Hepatocyte (in vitro differentiated cells): Measurements from ENCODE around the gene NOVA1. TPM values are rescaled to one million over a fixed set of nuclear protein-coding genes. Genes with fewer than 3 reads are reported as not detected.

Source experiments
- DNase-seq: peaks from one replicate; pipeline ENCODE4 v3.0.0-alpha.2; 2016; ENCODE audit warnings: low spot score
- H2AFZ ChIP-seq: fragments of 200-600 bp; sonication (generic); 2 replicates; pipeline ENCODE4 v1.6.0; 2016; ENCODE audit warnings: antibody characterized with exemption, mild to moderate bottlenecking
- H3K27ac ChIP-seq: fragments of 200-600 bp; sonication (generic); 2 replicates; pipeline ENCODE4 v1.5.1; 2016; ENCODE audit warnings: mild to moderate bottlenecking
- H3K27me3 ChIP-seq: fragments of 200-600 bp; sonication (generic); 2 replicates; pipeline ENCODE4 v1.6.1; 2016
- H3K36me3 ChIP-seq: fragments of 200-600 bp; sonication (generic); replicated peaks from 2 replicates; pipeline ENCODE4 v1.5.1; 2016; ENCODE audit warnings: low read depth; ENCODE audit not compliant: insufficient read depth
- H3K4me1 ChIP-seq: fragments of 200-600 bp; sonication (generic); 2 replicates; pipeline ENCODE4 v1.5.1; 2016; ENCODE audit warnings: mild to moderate bottlenecking, moderate library complexity; ENCODE audit not compliant: insufficient read depth
- H3K4me2 ChIP-seq: fragments of 200-600 bp; sonication (generic); 2 replicates; pipeline ENCODE4 v1.6.0; 2016
- H3K4me3 ChIP-seq: fragments of 200-600 bp; sonication (generic); 2 replicates; pipeline ENCODE4 v1.5.1; 2016; ENCODE audit warnings: mild to moderate bottlenecking
- H3K79me2 ChIP-seq: fragments of 200-600 bp; sonication (generic); 2 replicates; pipeline ENCODE4 v1.6.0; 2017; ENCODE audit warnings: mild to moderate bottlenecking
- H3K9me2 ChIP-seq: fragments of 200-600 bp; sonication (generic); replicated peaks from 2 replicates; pipeline ENCODE4 v1.6.0; 2017; ENCODE audit warnings: mild to moderate bottlenecking; ENCODE audit not compliant: insufficient read depth
- H3K9me3 ChIP-seq: fragments of 200-600 bp; sonication (generic); 2 replicates; pipeline ENCODE4 v1.5.1; 2016; ENCODE audit warnings: low read depth, mild to moderate bottlenecking
- H4K20me1 ChIP-seq: fragments of 200-600 bp; sonication (generic); 2 replicates; pipeline ENCODE4 v1.6.0; 2016; ENCODE audit warnings: mild to moderate bottlenecking; ENCODE audit not compliant: insufficient read depth, poor library complexity, severe bottlenecking
- EZH2 ChIP-seq: fragments of 200-600 bp; sonication (generic); IDR thresholded peaks from 2 replicates; pipeline ENCODE4 v1.6.1; 2016; ENCODE audit warnings: antibody characterized with exemption, mild to moderate bottlenecking, borderline replicate concordance
- EZH2phosphoT487 ChIP-seq: fragments of 200-600 bp; sonication (generic); IDR thresholded peaks from one replicate; pipeline ENCODE4 v1.6.1; 2018; ENCODE audit warnings: antibody characterized with exemption, mild to moderate bottlenecking, low read depth, moderate library complexity; ENCODE audit not compliant: unreplicated experiment, severe bottlenecking
- WGBS: methylation state at CpG from one replicate; pipeline ENCODE4 v1.1.6; 2016; ENCODE audit warnings: low lambda C conversion rate; ENCODE audit errors: missing lambda C conversion rate; 5-methylcytosine and 5-hydroxymethylcytosine counted together
- polyA plus RNA-seq: library from polyadenylated mRNA; unstranded; fragments of >200 nt; fragmentation: Nextera tagmentation; extraction: Ambion mirVana; gene quantifications from 2 replicates; pipeline ENCODE4 v1.2.1, GENCODE V29; 2016
- total RNA-seq: library from RNA; depleted of rRNA; stranded (reverse); fragments of >200 nt; gene quantifications from 2 replicates; pipeline ENCODE4 v1.2.3, GENCODE V29; 2014
- TF ChIP-seq, protein P1 (sequence below): fragments of 200-600 bp; sonication (generic); IDR thresholded peaks from 2 replicates; pipeline ENCODE4 v1.5.1; 2016; ENCODE audit warnings: antibody characterized with exemption, mild to moderate bottlenecking; ENCODE audit not compliant: poor library complexity

NOVA1 gene
- total and polyA plus RNA-seq, 2 experiments from 2014 or later = 1.7 to 2.7 TPM

GRCh38 chr14:26484562-26484961 is 113.3 kb downstream of the NOVA1 start:
- Histone ChIP-seq H3K9me3 (no peaks in the 10 kb centered on the region), H3K27ac (no peak overlapping the region), H3K9me2 (no peaks in the 10 kb centered on the region), H3K36me3 (no peaks in the 10 kb centered on the region), H4K20me1 (no peaks in the 10 kb centered on the region), H3K79me2 (no peaks in the 10 kb centered on the region), H3K4me3 (no peak overlapping the region), H3K4me1 (no peaks in the 10 kb centered on the region), H2AFZ (no peak overlapping the region), H3K4me2 (no peak overlapping the region), H3K27me3 (no peaks in the 10 kb centered on the region)
- DNase-seq = no peak
- 95% methylated on average over 2 of the region's 2 CpGs for WGBS
- TF ChIP-seq, protein P1, sequence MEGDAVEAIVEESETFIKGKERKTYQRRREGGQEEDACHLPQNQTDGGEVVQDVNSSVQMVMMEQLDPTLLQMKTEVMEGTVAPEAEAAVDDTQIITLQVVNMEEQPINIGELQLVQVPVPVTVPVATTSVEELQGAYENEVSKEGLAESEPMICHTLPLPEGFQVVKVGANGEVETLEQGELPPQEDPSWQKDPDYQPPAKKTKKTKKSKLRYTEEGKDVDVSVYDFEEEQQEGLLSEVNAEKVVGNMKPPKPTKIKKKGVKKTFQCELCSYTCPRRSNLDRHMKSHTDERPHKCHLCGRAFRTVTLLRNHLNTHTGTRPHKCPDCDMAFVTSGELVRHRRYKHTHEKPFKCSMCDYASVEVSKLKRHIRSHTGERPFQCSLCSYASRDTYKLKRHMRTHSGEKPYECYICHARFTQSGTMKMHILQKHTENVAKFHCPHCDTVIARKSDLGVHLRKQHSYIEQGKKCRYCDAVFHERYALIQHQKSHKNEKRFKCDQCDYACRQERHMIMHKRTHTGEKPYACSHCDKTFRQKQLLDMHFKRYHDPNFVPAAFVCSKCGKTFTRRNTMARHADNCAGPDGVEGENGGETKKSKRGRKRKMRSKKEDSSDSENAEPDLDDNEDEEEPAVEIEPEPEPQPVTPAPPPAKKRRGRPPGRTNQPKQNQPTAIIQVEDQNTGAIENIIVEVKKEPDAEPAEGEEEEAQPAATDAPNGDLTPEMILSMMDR = no peak
- TF ChIP-seq EZH2phosphoT487 = no peak

- Histone ChIP-seq H3K36me3 (no peaks in the 10 kb centered on the region), H3K9me3 (no peaks in the 10 kb centered on the region), H3K4me1 (no peaks in the 10 kb centered on the region), H3K9me2 (no peaks in the 10 kb centered on the region), H3K4me3 (no peak overlapping the region), H3K4me2 (no peak overlapping the region), H4K20me1 (no peaks in the 10 kb centered on the region), H3K27ac (no peak overlapping the region), H3K79me2 (no peaks in the 10 kb centered on the region), H2AFZ (no peak overlapping the region), H3K27me3 (no peaks in the 10 kb centered on the region)
- 94% methylated on average over 4 of the region's 4 CpGs for WGBS
- TF ChIP-seq, protein P1 = no peak
- TF ChIP-seq EZH2 = no peak
- no peak for DNase-seq
These were observed 118.9 kb downstream of the NOVA1 start for GRCh38 chr14:26478967-26479366.

DNA sequence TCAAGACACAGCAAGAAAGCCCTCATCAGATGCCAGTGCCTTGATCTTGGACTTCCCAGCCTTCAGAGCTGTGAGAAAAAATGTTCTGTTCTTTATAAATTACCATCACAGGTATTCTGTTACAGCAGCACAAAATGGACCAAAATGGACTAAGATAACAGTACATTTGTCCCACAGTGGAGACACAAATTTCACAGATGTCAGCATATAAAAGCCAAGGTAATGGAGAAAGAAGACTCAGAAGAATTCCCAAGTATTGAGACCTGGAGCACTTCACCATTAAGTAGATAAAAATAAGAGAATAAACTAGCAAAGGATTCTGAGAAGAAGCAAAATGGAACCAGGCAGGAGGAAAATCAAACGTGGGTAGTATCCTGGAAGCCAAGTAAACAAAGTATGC is 131.0 kb downstream of the NOVA1 start:
- H2AFZ ChIP-seq = no peak overlapping the region
- TF ChIP-seq, protein P1 = no peak
- TF ChIP-seq EZH2phosphoT487 = no peak
- TF ChIP-seq EZH2 = no peak
- 74% methylated on average over 1 of the region's 1 CpG for WGBS

DNA sequence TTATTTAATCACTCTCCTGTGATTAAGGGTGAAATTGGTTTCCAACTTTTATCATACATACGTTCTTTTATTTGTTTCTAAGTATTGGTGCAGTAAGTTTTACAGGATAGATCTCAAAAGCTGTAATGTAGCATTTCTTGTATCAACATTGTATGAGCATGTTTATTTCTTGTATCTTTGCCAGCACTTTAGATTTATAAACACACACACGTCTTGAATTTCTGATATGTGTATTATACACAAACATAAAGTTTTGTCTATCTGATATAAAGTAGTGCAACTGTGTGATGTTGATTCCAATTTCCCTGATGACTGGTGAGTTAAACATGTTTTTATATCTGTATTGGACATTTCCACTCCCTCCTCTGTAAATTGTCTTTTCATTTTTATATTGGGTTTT is 134.7 kb downstream of the NOVA1 start:
- DNase-seq = no peak
- TF ChIP-seq EZH2phosphoT487 (no peak), EZH2 (no peak)
- TF ChIP-seq, protein P1 = no peak
- WGBS = 61% methylated on average over 2 of the region's 2 CpGs
- no peaks in the 10 kb centered on the region for H3K9me2 ChIP-seq
- H3K9me3 ChIP-seq = no peaks in the 10 kb centered on the region
- no peaks in the 10 kb centered on the region for H3K79me2 ChIP-seq
- H4K20me1 ChIP-seq = no peaks in the 10 kb centered on the region
- H3K27me3 ChIP-seq = no peaks in the 10 kb centered on the region
- H3K36me3 ChIP-seq = no peaks in the 10 kb centered on the region
- H2AFZ ChIP-seq = no peak overlapping the region
- H3K4me1 ChIP-seq = no peaks in the 10 kb centered on the region
- H3K4me2 ChIP-seq = no peak overlapping the region
- no peak overlapping the region for H3K27ac ChIP-seq
- no peak overlapping the region for H3K4me3 ChIP-seq

More for the DNA sequence above, 131.0 kb downstream of the NOVA1 start:
- Histone ChIP-seq H3K4me3 (no peak overlapping the region), H3K4me2 (no peak overlapping the region), H3K79me2 (no peaks in the 10 kb centered on the region), H4K20me1 (no peaks in the 10 kb centered on the region), H3K4me1 (no peaks in the 10 kb centered on the region), H3K9me2 (no peaks in the 10 kb centered on the region), H3K27me3 (no peaks in the 10 kb centered on the region), H3K36me3 (no peaks in the 10 kb centered on the region), H3K27ac (no peak overlapping the region), H3K9me3 (no peaks in the 10 kb centered on the region)
- DNase-seq = no peak
